IPS-NIHi11 (cell line): ENCODE data around the gene CHI3L2.

Experiments
- DNase-seq: peaks from one replicate; pipeline ENCODE4 v3.0.0; 2012; ENCODE audit warnings: mixed read lengths, low spot score

The CHI3L2 gene

DNA sequence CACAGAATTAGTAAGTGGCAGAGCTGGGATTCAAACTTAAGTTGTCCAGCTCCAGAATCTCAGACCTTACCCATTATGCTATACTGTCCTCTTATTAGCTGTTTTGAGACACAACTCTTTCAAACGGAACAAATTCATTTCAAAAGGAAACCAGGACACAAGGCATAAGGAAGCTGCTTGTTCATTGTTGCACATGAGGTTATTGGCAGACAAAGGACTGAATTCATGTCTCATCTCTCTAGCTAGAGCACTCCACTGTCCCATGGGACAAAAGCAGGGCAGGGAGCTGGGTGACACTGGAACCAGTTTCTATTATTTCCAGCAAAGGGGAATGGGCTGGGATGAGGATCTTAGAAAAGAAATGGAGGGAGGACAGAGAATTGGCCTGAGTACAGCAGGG is 26.4 kb downstream of the CHI3L2 start:
- no peak for DNase-seq

DNA sequence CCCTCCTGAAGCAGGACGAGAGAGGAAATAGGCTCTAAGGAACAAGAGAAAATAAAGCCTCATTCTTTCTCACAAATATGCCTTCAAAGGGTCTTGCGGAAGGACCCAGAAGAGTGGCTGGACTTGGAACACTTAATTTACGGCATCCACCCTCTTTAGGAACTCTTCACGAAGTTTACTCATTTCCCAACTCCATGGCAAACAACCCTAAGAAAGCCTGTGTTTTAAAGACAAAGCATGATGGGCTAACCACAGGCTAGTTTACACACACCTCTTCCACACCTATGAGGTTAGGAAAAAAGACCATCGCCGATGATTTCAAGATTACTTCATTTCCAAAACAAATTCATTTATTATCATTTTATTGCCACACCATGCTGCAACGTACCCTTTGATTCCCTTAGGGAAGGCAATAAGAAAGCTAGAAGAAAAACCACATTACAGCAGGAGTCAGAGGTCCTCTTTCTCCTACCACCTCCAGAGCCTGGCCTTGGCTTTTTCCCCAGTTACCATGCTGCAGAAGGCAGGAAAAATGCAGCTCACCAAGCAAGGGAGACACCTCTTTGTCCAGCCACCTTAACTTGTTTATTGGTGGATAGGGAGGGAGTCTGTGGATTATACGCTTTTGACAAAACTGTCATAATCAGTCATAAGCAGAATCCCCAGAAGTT is 29.6 kb downstream of the CHI3L2 start:
- DNase-seq: no peak

DNA sequence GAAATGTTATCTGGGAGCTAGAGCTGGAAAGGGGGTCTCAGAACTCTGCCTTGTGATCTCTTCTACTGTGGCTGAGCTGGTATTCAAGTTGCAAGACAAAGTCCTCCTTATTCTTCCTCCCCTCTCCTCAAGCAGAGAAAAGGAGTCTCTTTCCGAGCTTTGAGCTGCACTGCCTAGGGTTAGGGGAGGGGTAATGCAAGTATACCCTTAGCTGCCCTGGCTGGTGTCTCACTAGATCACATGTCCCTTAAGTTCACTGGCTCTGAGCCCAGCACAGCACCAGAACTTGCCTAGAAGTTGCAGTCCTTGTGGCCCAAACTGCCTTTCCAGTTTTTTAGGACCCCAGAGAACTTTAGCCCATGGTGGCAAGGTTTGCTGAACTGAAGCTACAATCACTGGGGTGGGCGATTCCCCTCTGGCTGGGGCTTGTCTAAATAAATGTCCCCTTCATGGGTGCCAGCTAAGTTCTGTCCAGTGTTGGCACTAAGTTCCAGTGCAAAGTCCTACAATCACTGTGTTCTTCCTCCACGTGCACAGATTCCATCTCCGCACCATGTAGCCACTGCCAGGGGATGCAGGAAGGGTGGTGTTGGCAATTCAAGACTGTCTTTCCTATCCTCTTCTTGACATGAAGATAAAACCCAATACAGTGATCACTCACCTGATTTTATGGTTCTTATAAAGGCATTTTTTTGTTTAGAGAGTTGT is 40.4 kb downstream of the CHI3L2 start:
- DNase-seq: no peak

DNA sequence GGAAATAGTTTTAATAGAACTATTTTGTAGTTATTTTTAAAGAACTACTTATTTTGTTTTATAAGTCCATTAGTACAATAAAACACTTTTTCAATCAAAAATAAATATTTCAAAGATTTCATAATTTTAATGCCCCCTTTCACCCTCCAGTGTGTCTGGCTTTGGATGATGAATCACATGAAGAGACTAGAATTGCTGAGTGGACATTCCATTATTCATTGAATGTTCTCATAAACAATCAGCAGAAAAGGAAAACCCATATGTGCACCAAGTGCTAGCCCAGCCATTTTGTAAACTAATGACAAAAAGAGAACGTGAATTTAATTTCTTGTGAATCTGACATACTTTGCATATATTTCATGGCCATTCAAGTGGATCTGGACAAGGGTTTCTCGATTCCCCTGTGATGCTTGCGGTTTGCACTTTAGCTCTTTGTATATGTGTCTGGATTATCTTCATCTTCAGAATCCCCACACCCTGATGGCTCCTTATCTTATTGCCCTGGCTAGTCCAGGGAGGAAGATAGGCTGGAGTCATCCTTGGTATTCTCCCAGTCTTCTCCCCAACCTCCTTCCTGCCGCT is 42.4 kb downstream of the CHI3L2 start:
- DNase-seq: no peak

DNA sequence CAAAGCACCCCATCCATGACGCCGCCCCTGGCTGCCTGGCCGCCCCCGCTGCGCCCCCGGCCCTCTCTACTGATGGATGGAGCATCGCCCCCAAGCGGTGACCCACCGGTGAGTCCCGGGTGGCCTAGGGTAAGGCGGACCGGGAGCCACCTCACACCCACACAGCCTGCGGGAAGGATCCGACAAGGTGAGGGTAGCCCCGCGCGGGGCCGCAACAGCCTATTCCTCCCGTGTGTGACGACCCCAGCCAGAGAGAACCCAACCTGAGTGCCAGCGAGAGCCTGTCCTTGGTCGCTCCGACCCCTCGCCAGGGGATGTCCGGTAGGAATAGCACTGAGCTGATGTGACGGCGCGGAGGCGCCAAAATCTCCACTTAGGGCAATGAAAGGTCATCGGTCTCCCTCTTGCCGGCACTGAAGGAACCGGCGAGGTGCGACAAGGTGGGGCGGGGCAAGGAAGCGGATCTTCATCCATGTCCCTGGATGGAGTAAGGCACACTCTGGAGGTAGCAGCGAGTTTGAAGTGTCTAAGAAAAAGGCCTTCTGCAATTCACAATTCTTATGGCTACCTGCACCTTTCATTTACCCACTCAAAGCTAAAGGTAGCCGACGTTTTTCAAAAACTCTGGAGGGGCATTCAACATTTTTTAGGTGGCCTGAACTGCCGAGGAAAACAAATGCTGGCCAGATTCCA is 43.4 kb downstream of the CHI3L2 start:
- DNase-seq: peak; percentile 30

DNA sequence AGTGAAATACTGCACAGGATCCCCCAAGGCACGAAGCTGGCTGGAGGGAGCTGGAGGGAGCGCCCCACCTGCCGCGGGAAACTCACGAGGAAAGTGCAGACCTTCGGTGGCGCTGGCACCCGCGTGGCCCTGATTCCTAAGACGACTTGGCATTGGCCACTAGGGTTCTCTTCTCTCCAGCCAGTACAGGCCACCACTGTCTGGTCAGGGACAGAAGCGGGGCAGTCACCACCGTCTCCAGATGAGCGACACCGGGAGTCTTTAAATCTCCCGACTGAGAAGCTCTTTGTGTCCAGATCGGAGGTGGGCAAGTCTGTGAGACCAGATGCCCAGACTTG is 43.9 kb downstream of the CHI3L2 start:
- DNase-seq: peak; percentile 24

DNA sequence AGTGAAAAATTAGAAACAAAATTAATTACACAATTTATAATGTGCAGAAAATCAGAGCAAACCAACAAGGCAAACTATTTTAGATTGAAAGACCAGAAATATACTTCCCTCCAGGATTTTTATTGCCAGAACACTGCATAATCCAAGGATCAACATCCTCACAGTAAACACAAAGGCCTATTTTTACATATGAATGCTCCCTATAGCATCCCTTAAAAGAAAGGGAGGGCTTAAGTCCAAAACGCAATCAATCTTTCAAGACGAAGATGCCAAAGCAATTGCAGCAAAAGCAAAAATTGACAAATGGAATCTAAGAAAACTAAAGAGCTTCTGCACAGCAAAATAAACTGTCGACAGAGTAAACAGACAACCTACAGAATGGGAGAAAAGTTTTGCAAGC is 44.6 kb downstream of the CHI3L2 start:
- peak; percentile 17 for DNase-seq

DNA sequence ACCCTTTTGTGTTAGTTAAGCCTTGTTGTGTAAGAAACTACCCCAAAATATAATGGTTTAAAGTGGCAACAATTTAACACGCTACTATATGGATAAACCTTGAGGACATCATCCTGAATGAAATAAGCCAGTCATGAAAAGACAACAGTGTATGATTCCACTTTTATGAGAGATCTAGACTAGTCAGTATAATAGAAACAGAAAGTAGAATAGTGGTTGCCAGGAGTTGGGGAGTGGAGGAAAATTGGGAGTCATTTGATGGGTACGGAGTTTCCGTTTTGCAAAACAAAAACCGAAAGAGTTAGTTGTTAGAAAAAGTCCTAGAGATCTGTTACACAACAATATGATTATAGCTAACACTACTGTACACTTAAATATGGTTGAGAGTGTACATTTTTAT is 47.1 kb downstream of the CHI3L2 start:
- DNase-seq: no peak

DNA sequence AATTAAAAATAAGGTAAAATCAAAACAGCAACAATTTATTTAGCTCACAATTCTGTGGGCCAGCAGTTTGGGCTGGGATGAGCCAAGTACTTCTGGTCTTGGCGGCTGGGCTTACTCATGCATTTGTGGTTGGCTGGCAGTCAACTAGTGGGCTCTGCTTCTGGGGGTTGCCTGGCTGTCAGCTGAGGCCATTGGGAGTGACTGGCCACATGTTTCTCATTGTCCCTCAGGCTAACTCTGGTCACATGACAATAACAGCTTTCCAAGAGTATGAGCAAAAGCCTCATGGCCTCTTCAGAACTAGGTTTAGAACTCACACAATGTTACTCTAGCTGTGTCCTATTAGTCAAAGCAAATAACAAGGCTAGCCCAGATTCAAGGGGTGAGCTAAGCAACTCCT is 47.6 kb downstream of the CHI3L2 start:
- no peak for DNase-seq

DNA sequence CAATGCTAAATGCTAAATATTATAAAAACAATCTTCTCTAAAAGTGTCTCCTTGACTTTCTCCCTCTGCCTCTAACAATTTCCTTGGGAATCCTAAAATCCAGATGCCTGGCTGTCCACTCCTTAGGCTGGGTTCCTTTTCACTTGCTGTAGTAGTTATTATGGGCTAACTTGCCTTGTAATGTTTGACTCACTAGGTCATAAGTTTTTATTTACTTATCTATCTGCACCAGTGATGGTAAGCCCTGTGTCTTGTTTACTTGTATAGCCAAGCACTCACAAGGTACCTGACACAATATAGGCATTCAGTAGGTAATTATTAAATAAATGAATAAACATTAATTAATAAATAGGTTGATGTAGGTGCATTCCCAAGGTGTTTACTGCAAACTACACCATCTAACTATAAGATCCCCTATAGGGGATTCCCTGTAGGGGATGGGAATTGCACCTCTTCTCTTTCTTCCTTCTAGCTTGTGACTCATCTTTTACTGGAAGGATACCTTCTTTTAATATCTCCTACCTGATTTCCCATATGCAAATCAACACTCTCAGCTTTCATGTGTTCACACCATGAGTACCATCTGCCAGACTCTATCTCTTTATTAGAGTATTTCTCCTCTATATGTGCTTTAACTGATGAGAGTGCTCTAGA is 48.4 kb downstream of the CHI3L2 start:
- no peak for DNase-seq

DNA sequence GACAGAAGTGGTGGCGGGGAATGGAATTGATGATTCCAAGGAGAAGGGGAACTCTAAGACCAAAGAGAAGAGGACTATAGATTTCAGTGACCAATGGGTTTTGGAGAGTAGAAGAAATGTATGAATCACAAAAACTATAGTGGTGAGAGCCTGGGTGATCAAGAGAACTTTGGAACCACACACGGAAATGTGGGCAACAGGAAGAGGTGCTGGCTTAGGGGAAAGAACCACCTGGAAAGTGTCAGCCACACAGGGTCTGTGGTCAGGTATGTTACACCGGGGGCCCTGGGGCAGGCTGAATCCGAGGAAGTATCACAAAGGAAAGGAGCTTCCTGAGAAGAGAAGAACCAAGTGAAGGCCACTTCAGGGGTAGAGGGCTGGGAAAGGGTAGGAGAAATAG is 51.6 kb downstream of the CHI3L2 start:
- DNase-seq: no peak

DNA sequence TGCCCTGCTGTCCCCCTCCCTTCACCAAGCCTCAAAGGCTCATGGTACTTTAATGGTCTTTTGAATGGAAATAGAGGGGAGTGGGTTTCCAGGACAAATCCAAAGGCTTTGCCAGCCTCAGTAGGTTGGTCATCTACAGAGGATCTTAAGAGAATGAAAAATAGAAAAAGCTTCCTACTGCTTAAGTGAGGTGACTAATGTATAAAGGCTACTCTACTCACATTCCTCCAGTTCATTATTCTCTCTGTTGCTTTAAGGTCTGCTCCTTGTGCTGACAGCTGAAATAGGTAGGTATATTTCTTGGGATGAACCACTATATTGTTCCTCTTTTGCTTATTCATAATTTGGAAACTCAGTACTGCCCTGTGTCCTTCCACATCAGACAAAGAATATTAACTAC is 52.8 kb downstream of the CHI3L2 start:
- no peak for DNase-seq

DNA sequence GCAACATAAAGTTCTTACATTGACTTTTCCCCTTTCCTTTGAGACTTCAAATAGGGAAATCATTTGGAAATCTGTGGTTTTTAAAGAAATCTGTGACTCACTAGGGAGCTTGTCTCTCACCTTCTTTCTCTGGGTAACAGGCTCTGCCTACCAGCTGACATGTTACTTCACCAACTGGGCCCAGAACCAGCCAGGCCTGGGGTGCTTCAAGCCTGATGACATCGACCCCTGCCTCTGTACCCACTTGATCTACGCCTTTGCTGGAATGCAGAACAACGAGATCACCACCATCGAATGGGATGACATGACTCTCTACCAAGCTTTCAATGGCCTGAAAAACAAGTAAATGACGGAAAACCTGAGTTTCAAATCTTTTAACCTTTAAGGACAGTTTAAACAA is 53.9 kb downstream of the CHI3L2 start:
- DNase-seq: no peak

DNA sequence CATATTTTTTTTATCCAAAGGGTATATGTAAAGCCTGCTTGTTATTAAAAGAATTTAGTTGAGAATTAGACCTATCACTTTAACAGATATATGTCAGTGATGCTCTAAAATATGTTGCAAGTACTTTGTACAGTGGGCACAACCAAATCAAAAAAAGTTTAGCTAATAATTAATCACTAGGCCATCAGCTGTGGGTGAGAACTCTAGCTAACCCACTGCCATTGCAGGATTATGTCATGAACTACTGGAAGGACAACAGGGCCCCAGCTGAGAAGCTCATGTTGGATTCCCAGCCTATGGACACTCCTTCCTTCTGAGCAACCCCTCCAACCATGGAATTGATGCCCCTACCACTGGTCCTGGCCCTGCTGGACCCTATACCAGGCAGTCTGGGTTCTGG is 56.3 kb downstream of the CHI3L2 start:
- DNase-seq: no peak

DNA sequence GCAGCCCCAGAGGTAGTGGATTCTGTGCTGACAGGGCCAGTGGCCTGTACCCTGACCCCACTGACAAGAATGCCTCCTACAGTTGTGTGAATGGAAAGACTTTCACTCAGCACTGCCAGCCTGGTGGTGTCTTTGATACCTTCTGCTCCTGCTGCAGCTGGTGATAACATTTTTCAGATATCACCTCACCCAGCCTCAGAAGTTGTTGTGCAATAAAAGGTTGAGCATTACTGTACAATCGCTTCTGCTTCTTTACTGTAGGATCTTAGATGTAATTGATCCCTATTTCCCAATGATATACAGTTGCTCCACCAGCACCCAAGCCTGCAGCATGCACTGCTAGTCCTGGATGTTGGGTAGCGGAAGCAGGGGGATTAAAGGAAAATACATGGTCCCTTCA is 58.4 kb downstream of the CHI3L2 start:
- no peak for DNase-seq

DNA sequence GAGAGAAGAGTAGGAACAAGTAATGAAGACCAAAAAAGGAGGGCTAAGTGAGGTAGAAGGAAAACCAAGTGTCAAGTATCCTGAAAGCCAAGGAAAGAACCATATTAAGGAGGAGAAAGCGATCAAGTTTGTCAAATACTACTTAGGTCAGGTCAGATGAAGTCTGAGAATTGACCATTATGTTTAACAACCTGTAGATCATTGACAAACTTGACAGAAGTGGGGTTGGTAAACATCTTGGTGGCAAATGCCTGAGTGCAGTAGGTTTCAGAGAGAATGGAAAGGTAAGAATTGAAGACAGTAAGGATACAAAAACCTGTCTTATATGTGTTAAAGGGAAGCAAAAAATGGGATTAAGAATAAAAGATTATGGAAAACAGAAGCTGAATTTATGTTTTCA is 59.4 kb downstream of the CHI3L2 start:
- DNase-seq: no peak

DNA sequence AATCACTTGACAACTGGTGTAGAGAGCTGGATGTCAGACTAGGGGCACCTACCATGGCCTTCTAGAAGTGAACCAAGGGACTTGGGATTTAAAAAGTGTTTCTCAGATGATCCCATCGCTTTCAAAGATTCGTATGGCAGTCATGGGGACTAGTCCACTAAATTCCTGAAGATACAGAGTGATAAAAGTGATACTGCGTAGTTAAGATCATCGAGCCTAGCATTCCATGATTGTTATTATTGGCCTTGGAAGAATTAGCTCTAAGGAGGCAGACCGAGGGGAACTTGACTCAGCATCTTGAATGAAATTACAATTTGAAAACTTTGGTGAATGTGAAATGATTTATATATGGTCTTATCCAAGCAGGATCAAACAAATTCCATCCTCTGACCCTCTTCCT is 61.9 kb downstream of the CHI3L2 start:
- DNase-seq: no peak

DNA sequence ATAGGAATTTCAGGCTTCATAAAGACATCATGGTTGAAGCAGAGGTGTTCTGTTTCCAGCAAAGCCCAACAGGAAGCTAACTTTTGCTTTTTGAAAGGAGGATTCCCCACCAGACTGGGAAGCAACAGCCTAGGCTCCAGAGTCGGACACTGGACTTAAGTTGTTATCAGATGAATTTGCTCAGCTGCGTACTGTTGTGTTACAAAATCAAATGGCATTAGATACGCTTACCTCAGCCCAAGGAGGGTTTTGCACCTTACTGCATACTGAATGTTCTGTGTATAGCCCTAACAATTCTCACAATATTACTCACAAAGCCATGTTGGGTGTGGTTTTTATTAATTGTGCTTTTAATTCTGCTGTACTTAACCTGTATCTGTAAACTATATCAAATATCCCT is 62.6 kb downstream of the CHI3L2 start:
- DNase-seq: no peak

DNA sequence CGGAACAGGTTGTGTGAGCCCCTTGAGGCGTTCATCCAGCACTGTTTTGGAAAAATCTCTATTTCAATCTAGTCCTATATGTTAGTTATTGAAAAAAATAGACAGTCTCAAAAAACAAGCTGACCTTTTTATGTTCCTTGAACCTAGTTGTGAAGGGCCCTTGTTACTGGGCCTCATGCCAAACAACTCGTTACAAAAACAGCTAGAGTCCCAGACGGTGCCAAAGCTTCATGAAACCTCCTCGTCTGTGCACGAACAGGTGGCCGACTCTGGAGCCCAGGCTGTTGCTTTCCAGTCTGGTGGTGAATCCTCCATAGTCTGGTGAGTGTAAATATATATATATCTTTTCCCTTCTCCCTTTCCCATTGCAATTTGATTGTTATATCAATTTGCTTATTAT is 63.1 kb downstream of the CHI3L2 start, which contains the start of gene CHIA:
Gene CHIA, plus strand, starts transcription at position 222 of the 400 bp plus-strand sequence. CDS start 19,617 bp downstream, outside the sequence.
- DNase-seq: no peak
